HepG2 (cell line): ENCODE measurements around the gene NDEL1. TPM values are rescaled to one million over a fixed set of nuclear protein-coding genes. Genes with fewer than 3 reads are reported as not detected.

ENCODE experiments used
- ATAC-seq: fragments of 200-7000 bp; cut with Tn5 transposase; 3 replicates; pipeline ENCODE4 v1.9.1; 2020; ENCODE audit warnings: mild to moderate bottlenecking, moderate library complexity
- BruUV-seq: library from RNA; stranded (reverse); fragments of 400-500 nt; replicated peaks from 2 replicates; lab custom pipeline; 2021; lab: Mats Ljungman, UMichigan
- CTCF ChIA-PET: fragments of 300-600 bp; formaldehyde crosslinking; extraction: SDS; loops from one replicate; lab custom pipeline; 2021; ENCODE audit warnings: low total read pairs, inconsistent platforms, low intra/inter-chr PET ratio; lab: Yijun Ruan, JAX
- POLR2A ChIA-PET: fragments of 350-600 bp; sonication (Branson Sonifier 250); formaldehyde crosslinking; loops from one replicate; lab custom pipeline; 2020; ENCODE audit warnings: antibody characterized with exemption, inconsistent platforms; lab: Yijun Ruan, JAX
- DNase-seq: peaks from one replicate; pipeline ENCODE4 v3.0.0-alpha.2; 2015; ENCODE audit warnings: low spot score
- FAIRE-seq: peaks from 3 replicates; lab custom pipeline; 2011; peaks lifted over from hg19 to GRCh38; lab: Jason Lieb, UNC
- H2AFZ ChIP-seq: one replicate; pipeline ENCODE4 v1.6.1; 2011; ENCODE audit warnings: low read length, inconsistent platforms
- H3K27ac ChIP-seq: fragments of 300-600 bp; 3 replicates; pipeline ENCODE4 v1.8.0; 2011; ENCODE audit warnings: mixed run types, mild to moderate bottlenecking, mixed read lengths, low read length, inconsistent platforms; ENCODE audit not compliant: insufficient read depth; ENCODE audit errors: extremely low read length
- H3K27me3 ChIP-seq, 2 experiments: fragments of 200-600 bp in 1 of 2; 2 replicates in 1 of 2; 3 replicates in 1 of 2; pipeline versions ENCODE4 v1.6.0 to v1.8.0; 2011; ENCODE audit warnings: low read length in 2 of 2, mild to moderate bottlenecking in 2 of 2, moderate library complexity in 2 of 2, inconsistent platforms in 1 of 2; ENCODE audit not compliant: insufficient read depth in 2 of 2, control insufficient read depth in 1 of 2
- H3K36me3 ChIP-seq, 2 experiments: fragments of 200-600 bp in 1 of 2; replicated peaks in 1 of 2; 2 replicates in 1 of 2; 3 replicates in 1 of 2; pipeline versions ENCODE4 v1.5.1 to v1.8.0; 2011; ENCODE audit warnings: low read length in 2 of 2, inconsistent platforms in 1 of 2; ENCODE audit not compliant: insufficient read depth in 2 of 2, control insufficient read depth in 1 of 2
- H3K4me1 ChIP-seq: 2 replicates; pipeline ENCODE4 v1.5.1; 2012; ENCODE audit warnings: low read length, inconsistent platforms; ENCODE audit not compliant: insufficient read depth
- H3K4me2 ChIP-seq: 2 replicates; pipeline ENCODE4 v1.6.0; 2011; ENCODE audit warnings: low read depth, low read length, inconsistent platforms
- H3K4me3 ChIP-seq, 3 experiments: fragments of 200-600 bp in 1 of 3; sonication (generic), shearing (Covaris generic) in 1 of 3; replicated peaks in 1 of 3; 2 replicates each; pipeline ENCODE4 v1.5.1; 2011 to 2016; ENCODE audit warnings: low read length in 3 of 3, inconsistent platforms in 2 of 3, low read depth in 2 of 3, mild to moderate bottlenecking in 2 of 3, control low read depth in 1 of 3, mixed read lengths in 1 of 3; ENCODE audit not compliant: insufficient read depth in 1 of 3
- H3K79me2 ChIP-seq: one replicate; pipeline ENCODE4 v1.6.1; 2011; ENCODE audit warnings: low read length, inconsistent platforms; ENCODE audit not compliant: insufficient read depth
- H3K9ac ChIP-seq: 2 replicates; pipeline ENCODE4 v1.6.0; 2011; ENCODE audit warnings: mild to moderate bottlenecking, low read depth, low read length, inconsistent platforms; ENCODE audit not compliant: insufficient read depth
- H3K9me3 ChIP-seq: 2 replicates; pipeline ENCODE4 v1.5.1; 2012; ENCODE audit warnings: mild to moderate bottlenecking, low read length
- H4K20me1 ChIP-seq: 2 replicates; pipeline ENCODE4 v1.6.0; 2011; ENCODE audit warnings: inconsistent platforms, mild to moderate bottlenecking, low read length, moderate library complexity; ENCODE audit not compliant: insufficient read depth
- ADNP ChIP-seq: sonication (generic); formaldehyde crosslinking; IDR thresholded peaks from 2 replicates; pipeline ENCODE4 v1.4.0; 2020; ENCODE audit warnings: missing genetic modification reagents
- POLR2A ChIP-seq, 2 experiments: IDR thresholded peaks; 2 replicates each; pipeline ENCODE4 v1.6.1; 2011; ENCODE audit warnings: low read depth in 2 of 2, low read length in 2 of 2, mild to moderate bottlenecking in 1 of 2, moderate library complexity in 1 of 2; ENCODE audit not compliant: insufficient read depth in 1 of 2
- POLR2AphosphoS2 ChIP-seq: IDR thresholded peaks from 2 replicates; pipeline ENCODE4 v1.6.1; 2011; ENCODE audit warnings: low read depth, low read length, improper control_type of control experiment
- SNRNP70 ChIP-seq: fragments of 200-400 bp; formaldehyde crosslinking; IDR thresholded peaks from 2 replicates; pipeline ENCODE4 v1.6.1; 2017; ENCODE audit warnings: mild to moderate bottlenecking, low read depth, low read length, moderate library complexity
- TP53 ChIP-seq: sonication (generic); formaldehyde crosslinking; conservative IDR thresholded peaks from 2 replicates; pipeline ENCODE4 v1.4.0; 2020; ENCODE audit warnings: missing genetic modification reagents
- U2AF2 ChIP-seq: fragments of 200-400 bp; formaldehyde crosslinking; IDR thresholded peaks from 2 replicates; pipeline ENCODE4 v1.6.1; 2017; ENCODE audit warnings: low read depth, mild to moderate bottlenecking, low read length
- ZNF569 ChIP-seq: sonication (generic); formaldehyde crosslinking; IDR thresholded peaks from 2 replicates; pipeline ENCODE4 v1.5.0; 2020; ENCODE audit warnings: mild to moderate bottlenecking, missing genetic modification reagents, moderate library complexity, borderline replicate concordance
- WGBS: methylation state at CpG from one replicate; pipeline ENCODE4 v1.1.6; 2017; ENCODE audit warnings: low lambda C conversion rate; 5-methylcytosine and 5-hydroxymethylcytosine counted together
- in situ Hi-C: cut with HindIII; loops from 2 replicates; pipeline ENCODE4 v1.10.0; 2017; ENCODE audit warnings: low pct_unique_long_range_greater_than_20kb; ENCODE audit not compliant: extremely low pct_ligation_motif_present
- intact Hi-C: fragments of 100-400 bp; cut with micrococcal nuclease; formaldehyde crosslinking; loops from one replicate; pipeline ENCODE4 v1.10.0; 2022; ENCODE audit not compliant: unreplicated experiment
- polyA plus RNA-seq, 8 experiments: library from polyadenylated mRNA; depleted of rRNA in 3 of 8; stranded (reverse) in 7 of 8; unstranded in 1 of 8; fragments of >200 nt; fragmentation: Illumina TruSeq in 4 of 8; extraction: Trizol in 4 of 8; gene quantifications; 2 replicates each; pipeline versions ENCODE4 v1.2.1 to v1.2.3, GENCODE V29; 2011 to 2016; ENCODE audit warnings: low read depth in 4 of 8, missing spikeins in 1 of 8, mixed read lengths in 1 of 8; ENCODE audit not compliant: insufficient read depth in 1 of 8
- total RNA-seq, 5 experiments: library from RNA; depleted of rRNA; stranded (reverse); fragments of >200 nt; fragmentation: Illumina TruSeq; extraction: Trizol; gene quantifications; 2 replicates each; pipeline ENCODE4 v1.2.3, GENCODE V29; 2016; ENCODE audit warnings: low read depth in 1 of 5
- TF ChIP-seq, protein P1 (sequence below): sonication (generic); IDR thresholded peaks from 2 replicates; pipeline ENCODE4 v1.6.1; 2016; ENCODE audit warnings: low read depth, borderline replicate concordance
- TF ChIP-seq, protein P2 (sequence below): sonication (generic); formaldehyde crosslinking; IDR thresholded peaks from 2 replicates; pipeline ENCODE4 v1.5.0; 2020; ENCODE audit warnings: mild to moderate bottlenecking, missing genetic modification reagents, borderline replicate concordance
- TF ChIP-seq, protein P3 (sequence below): IDR thresholded peaks from 2 replicates; pipeline ENCODE4 v1.6.1; 2016; ENCODE audit warnings: mild to moderate bottlenecking
- TF ChIP-seq, protein P4 (sequence below): sonication (generic); formaldehyde crosslinking; IDR thresholded peaks from 2 replicates; pipeline ENCODE4 v1.5.1; 2020; ENCODE audit warnings: missing genetic modification reagents, mild to moderate bottlenecking, borderline replicate concordance
- TF ChIP-seq, protein P5 (sequence below): sonication (generic); formaldehyde crosslinking; IDR thresholded peaks from 2 replicates; pipeline ENCODE4 v1.8.1; 2022; ENCODE audit warnings: mild to moderate bottlenecking, missing genetic modification reagents
- TF ChIP-seq, protein P6 (sequence below): sonication (generic); formaldehyde crosslinking; IDR thresholded peaks from 2 replicates; pipeline ENCODE4 v1.4.0; 2020; ENCODE audit warnings: missing genetic modification reagents

NDEL1 gene
- total and polyA plus RNA-seq, 2 of the 13 experiments (the other 11 are each of a cell fraction or from before 2014, with no cell fraction given) = 59.8 to 153 TPM

DNA sequence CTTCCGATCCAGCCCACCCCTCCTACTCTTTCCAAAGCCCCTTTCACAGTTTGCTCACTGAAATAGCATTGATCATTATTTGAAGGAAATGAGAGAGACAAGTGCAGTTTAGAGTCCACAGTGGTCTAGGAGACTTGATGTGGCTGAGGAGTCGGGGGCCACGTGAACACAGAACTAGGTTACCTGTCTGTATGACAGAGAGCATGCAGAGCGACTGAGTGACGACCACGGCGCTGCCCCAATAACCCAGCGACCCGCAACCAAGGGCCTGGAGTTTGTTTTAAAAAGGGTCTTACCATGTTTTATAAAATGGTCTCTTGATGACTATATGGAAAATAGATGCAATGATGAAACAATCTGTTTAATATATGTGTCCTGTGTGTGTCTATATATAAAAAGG lies 39.5 kb downstream of the NDEL1 start:
- BruUV-seq = no TSS peak
- Histone ChIP-seq H3K27me3 (no peaks in the 10 kb centered on the region), H2AFZ (no peak overlapping the region), H3K9me3 (no peaks in the 10 kb centered on the region), H3K4me3 (no peak overlapping the region), H4K20me1 (peaks cover 6% of the 10 kb centered on the region; the same call in 1 of the 2 replicates), H3K27ac (no peak overlapping the region), H3K36me3 (peaks cover 29 to 95% of the 10 kb centered on the region in 2 experiments), H3K9ac (no peak overlapping the region), H3K4me2 (no peak overlapping the region), H3K4me1 (peaks cover 22% of the 10 kb centered on the region), H3K79me2 (no peaks in the 10 kb centered on the region)
- in situ Hi-C loops (no loop called here), intact Hi-C loops (no loop called here)
- CTCF ChIA-PET = no interaction called here
- FAIRE-seq (no peak), ATAC-seq (no peak), DNase-seq (no peak)
- POLR2A ChIA-PET = no interaction called here
- WGBS = 99% methylated on average over 9 of the region's 9 CpGs
- TF ChIP-seq, protein P1, sequence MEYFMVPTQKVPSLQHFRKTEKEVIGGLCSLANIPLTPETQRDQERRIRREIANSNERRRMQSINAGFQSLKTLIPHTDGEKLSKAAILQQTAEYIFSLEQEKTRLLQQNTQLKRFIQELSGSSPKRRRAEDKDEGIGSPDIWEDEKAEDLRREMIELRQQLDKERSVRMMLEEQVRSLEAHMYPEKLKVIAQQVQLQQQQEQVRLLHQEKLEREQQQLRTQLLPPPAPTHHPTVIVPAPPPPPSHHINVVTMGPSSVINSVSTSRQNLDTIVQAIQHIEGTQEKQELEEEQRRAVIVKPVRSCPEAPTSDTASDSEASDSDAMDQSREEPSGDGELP = no peak
- TF ChIP-seq ADNP (no peak), U2AF2 (no peak), ZNF569 (CRISPR knock-in tag) (no peak), POLR2A (IDR thresholded peaks at IDR 0.05; ENCODE audit: insufficient read depth in 1 of 2, low read depth in 2 of 2, low read length in 2 of 2) (peak in 1 of 2 experiments; percentile 13; a peak in 1 of 4 replicates), POLR2AphosphoS2 (0 out of 2 replicates have a peak, but pooled peaks have one; percentile 36), TP53 (no peak), SNRNP70 (no peak)
- TF ChIP-seq, protein P2, sequence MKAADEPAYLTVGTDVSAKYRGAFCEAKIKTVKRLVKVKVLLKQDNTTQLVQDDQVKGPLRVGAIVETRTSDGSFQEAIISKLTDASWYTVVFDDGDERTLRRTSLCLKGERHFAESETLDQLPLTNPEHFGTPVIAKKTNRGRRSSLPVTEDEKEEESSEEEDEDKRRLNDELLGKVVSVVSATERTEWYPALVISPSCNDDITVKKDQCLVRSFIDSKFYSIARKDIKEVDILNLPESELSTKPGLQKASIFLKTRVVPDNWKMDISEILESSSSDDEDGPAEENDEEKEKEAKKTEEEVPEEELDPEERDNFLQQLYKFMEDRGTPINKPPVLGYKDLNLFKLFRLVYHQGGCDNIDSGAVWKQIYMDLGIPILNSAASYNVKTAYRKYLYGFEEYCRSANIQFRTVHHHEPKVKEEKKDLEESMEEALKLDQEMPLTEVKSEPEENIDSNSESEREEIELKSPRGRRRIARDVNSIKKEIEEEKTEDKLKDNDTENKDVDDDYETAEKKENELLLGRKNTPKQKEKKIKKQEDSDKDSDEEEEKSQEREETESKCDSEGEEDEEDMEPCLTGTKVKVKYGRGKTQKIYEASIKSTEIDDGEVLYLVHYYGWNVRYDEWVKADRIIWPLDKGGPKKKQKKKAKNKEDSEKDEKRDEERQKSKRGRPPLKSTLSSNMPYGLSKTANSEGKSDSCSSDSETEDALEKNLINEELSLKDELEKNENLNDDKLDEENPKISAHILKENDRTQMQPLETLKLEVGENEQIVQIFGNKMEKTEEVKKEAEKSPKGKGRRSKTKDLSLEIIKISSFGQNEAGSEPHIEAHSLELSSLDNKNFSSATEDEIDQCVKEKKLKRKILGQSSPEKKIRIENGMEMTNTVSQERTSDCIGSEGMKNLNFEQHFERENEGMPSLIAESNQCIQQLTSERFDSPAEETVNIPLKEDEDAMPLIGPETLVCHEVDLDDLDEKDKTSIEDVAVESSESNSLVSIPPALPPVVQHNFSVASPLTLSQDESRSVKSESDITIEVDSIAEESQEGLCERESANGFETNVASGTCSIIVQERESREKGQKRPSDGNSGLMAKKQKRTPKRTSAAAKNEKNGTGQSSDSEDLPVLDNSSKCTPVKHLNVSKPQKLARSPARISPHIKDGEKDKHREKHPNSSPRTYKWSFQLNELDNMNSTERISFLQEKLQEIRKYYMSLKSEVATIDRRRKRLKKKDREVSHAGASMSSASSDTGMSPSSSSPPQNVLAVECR = no peak
- TF ChIP-seq, protein P3, sequence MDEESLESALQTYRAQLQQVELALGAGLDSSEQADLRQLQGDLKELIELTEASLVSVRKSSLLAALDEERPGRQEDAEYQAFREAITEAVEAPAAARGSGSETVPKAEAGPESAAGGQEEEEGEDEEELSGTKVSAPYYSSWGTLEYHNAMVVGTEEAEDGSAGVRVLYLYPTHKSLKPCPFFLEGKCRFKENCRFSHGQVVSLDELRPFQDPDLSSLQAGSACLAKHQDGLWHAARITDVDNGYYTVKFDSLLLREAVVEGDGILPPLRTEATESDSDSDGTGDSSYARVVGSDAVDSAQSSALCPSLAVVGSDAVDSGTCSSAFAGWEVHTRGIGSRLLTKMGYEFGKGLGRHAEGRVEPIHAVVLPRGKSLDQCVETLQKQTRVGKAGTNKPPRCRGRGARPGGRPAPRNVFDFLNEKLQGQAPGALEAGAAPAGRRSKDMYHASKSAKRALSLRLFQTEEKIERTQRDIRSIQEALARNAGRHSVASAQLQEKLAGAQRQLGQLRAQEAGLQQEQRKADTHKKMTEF (CRISPR knock-in tag) = no peak
- TF ChIP-seq, protein P4, sequence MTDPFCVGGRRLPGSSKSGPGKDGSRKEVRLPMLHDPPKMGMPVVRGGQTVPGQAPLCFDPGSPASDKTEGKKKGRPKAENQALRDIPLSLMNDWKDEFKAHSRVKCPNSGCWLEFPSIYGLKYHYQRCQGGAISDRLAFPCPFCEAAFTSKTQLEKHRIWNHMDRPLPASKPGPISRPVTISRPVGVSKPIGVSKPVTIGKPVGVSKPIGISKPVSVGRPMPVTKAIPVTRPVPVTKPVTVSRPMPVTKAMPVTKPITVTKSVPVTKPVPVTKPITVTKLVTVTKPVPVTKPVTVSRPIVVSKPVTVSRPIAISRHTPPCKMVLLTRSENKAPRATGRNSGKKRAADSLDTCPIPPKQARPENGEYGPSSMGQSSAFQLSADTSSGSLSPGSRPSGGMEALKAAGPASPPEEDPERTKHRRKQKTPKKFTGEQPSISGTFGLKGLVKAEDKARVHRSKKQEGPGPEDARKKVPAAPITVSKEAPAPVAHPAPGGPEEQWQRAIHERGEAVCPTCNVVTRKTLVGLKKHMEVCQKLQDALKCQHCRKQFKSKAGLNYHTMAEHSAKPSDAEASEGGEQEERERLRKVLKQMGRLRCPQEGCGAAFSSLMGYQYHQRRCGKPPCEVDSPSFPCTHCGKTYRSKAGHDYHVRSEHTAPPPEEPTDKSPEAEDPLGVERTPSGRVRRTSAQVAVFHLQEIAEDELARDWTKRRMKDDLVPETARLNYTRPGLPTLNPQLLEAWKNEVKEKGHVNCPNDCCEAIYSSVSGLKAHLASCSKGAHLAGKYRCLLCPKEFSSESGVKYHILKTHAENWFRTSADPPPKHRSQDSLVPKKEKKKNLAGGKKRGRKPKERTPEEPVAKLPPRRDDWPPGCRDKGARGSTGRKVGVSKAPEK (CRISPR knock-in tag) = no peak
- TF ChIP-seq, protein P5, sequence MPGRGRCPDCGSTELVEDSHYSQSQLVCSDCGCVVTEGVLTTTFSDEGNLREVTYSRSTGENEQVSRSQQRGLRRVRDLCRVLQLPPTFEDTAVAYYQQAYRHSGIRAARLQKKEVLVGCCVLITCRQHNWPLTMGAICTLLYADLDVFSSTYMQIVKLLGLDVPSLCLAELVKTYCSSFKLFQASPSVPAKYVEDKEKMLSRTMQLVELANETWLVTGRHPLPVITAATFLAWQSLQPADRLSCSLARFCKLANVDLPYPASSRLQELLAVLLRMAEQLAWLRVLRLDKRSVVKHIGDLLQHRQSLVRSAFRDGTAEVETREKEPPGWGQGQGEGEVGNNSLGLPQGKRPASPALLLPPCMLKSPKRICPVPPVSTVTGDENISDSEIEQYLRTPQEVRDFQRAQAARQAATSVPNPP = no peak
- TF ChIP-seq, protein P6, sequence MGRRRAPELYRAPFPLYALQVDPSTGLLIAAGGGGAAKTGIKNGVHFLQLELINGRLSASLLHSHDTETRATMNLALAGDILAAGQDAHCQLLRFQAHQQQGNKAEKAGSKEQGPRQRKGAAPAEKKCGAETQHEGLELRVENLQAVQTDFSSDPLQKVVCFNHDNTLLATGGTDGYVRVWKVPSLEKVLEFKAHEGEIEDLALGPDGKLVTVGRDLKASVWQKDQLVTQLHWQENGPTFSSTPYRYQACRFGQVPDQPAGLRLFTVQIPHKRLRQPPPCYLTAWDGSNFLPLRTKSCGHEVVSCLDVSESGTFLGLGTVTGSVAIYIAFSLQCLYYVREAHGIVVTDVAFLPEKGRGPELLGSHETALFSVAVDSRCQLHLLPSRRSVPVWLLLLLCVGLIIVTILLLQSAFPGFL (CRISPR knock-in tag) = no peak
